Activated CD8-positive, alpha-beta memory T cell treated with anti-CD3 and anti-CD28 coated beads for 36 hours (primary cell): Measurements from ENCODE around the gene LYRM9. TPM values are rescaled to one million over a fixed set of nuclear protein-coding genes. Genes with fewer than 3 reads are reported as not detected.

ENCODE experiments used
- CTCF ChIA-PET: fragments of 350-600 bp; sonication (Branson Sonifier 250); formaldehyde crosslinking; loops from one replicate; lab custom pipeline; 2021; ENCODE audit warnings: antibody characterized with exemption; lab: Charles Lee
- POLR2A ChIA-PET: fragments of 350-600 bp; sonication (Branson Sonifier 250); formaldehyde crosslinking; loops from one replicate; lab custom pipeline; 2021; ENCODE audit warnings: antibody characterized with exemption; lab: Charles Lee
- total RNA-seq, 2 experiments: library from RNA; stranded (reverse); gene quantifications; one replicate each; pipeline ENCODE4 v1.2.3, GENCODE V29; 2021

LYRM9 gene
- total RNA-seq, 2 experiments from 2014 or later: 2.0 to 2.2 TPM

- ChIA-PET CTCF (no interaction called here), POLR2A (no interaction called here)
These were observed 14.9 kb upstream of the LYRM9 start for GRCh38 chr17:27907976-27908558.

- ChIA-PET CTCF (no interaction called here), POLR2A (no interaction called here)
These were observed 13.5 kb upstream of the LYRM9 start for GRCh38 chr17:27906623-27907022.

GRCh38 chr17:27906226-27906580 is 13.0 kb upstream of the LYRM9 start:
- ChIA-PET POLR2A (no interaction called here), CTCF (no interaction called here)

- CTCF ChIA-PET: no interaction called here
These were observed 12.5 kb upstream of the LYRM9 start for GRCh38 chr17:27905447-27906225.

GRCh38 chr17:27904534-27905446 is 11.6 kb upstream of the LYRM9 start:
- ChIA-PET CTCF (interaction anchor here (0.7 kb wide), 1 partner anchor 11 kb away, joined by 3 read pairs; no protein-coding TSS in a partner anchor), POLR2A (no interaction called here)

More at GRCh38 chr17:27905447-27906225, 12.5 kb upstream of the LYRM9 start:
- POLR2A ChIA-PET: no interaction called here

- CTCF ChIA-PET: no interaction called here
- POLR2A ChIA-PET: no interaction called here
These were observed 10.9 kb upstream of the LYRM9 start for GRCh38 chr17:27904114-27904513.

GRCh38 chr17:27899525-27899924 is 6.4 kb upstream of the LYRM9 start:
- ChIA-PET CTCF (interaction anchor here (0.6 kb wide), 1 partner anchor 412 kb away, joined by 3 read pairs; no protein-coding TSS in a partner anchor), POLR2A (no interaction called here)

GRCh38 chr17:27898096-27898495 is 4.9 kb upstream of the LYRM9 start:
- POLR2A ChIA-PET: no interaction called here
- CTCF ChIA-PET: no interaction called here

GRCh38 chr17:27896701-27897100 is 3.5 kb upstream of the LYRM9 start:
- POLR2A ChIA-PET: no interaction called here

GRCh38 chr17:27895940-27896535 is 2.9 kb upstream of the LYRM9 start:
- ChIA-PET CTCF (no interaction called here), POLR2A (no interaction called here)

More at GRCh38 chr17:27896701-27897100, 3.5 kb upstream of the LYRM9 start:
- CTCF ChIA-PET: no interaction called here

GRCh38 chr17:27895123-27895895 is 2.1 kb upstream of the LYRM9 start:
- ChIA-PET POLR2A (no interaction called here), CTCF (interaction anchor here (3.6 kb wide), 1 partner anchor 88 kb away, joined by 37 read pairs; no protein-coding TSS in a partner anchor)

GRCh38 chr17:27893841-27894503 is 807 bp upstream of the LYRM9 start:
- CTCF ChIA-PET: interaction anchor here (0.8 to 3.6 kb wide), 10 partner anchors 9 to 443 kb away, joined by 3 to 37 read pairs (median 4); partner anchors contain the start of gene NOS2
- POLR2A ChIA-PET: interaction anchor here (1.4 to 1.7 kb wide), 2 partner anchors 88 to 357 kb away, joined by 4 to 8 read pairs; no protein-coding TSS in a partner anchor

GRCh38 chr17:27892542-27892865 is 661 bp downstream of the LYRM9 start:
- CTCF ChIA-PET: interaction anchor here (0.7 to 3.6 kb wide), 6 partner anchors 9 to 132 kb away, joined by 3 to 37 read pairs (median 4); no protein-coding TSS in a partner anchor
- POLR2A ChIA-PET: interaction anchor here (0.7 to 1.7 kb wide), 3 partner anchors 87 to 359 kb away, joined by 3 to 8 read pairs (median 4); no protein-coding TSS in a partner anchor

- ChIA-PET POLR2A (interaction anchor here (0.7 kb wide), 1 partner anchor 146 kb away, joined by 3 read pairs; no protein-coding TSS in a partner anchor), CTCF (interaction anchor here (1.3 to 3.6 kb wide), 2 partner anchors 13 to 85 kb away, joined by 3 to 37 read pairs; no protein-coding TSS in a partner anchor)
These were observed 1.3 kb downstream of the LYRM9 start for GRCh38 chr17:27891841-27892240.

- ChIA-PET CTCF (interaction anchor here (1.1 to 2.0 kb wide), 2 partner anchors 83 to 84 kb away, joined by 3 to 7 read pairs; no protein-coding TSS in a partner anchor), POLR2A (no interaction called here)
These were observed 3.4 kb downstream of the LYRM9 start for GRCh38 chr17:27889711-27890251.

GRCh38 chr17:27888945-27889344 is 4.2 kb downstream of the LYRM9 start:
- ChIA-PET POLR2A (no interaction called here), CTCF (interaction anchor here (1.0 to 2.0 kb wide), 2 partner anchors 9 to 84 kb away, joined by 5 to 7 read pairs; no protein-coding TSS in a partner anchor)

- ChIA-PET CTCF (interaction anchor here (0.7 to 1.0 kb wide), 2 partner anchors 8 to 203 kb away, joined by 3 to 5 read pairs; no protein-coding TSS in a partner anchor), POLR2A (no interaction called here)
These were observed 5.1 kb downstream of the LYRM9 start for GRCh38 chr17:27888067-27888466.
